ENCODE measurements around the gene ASIC2.

The ASIC2 gene

DNA sequence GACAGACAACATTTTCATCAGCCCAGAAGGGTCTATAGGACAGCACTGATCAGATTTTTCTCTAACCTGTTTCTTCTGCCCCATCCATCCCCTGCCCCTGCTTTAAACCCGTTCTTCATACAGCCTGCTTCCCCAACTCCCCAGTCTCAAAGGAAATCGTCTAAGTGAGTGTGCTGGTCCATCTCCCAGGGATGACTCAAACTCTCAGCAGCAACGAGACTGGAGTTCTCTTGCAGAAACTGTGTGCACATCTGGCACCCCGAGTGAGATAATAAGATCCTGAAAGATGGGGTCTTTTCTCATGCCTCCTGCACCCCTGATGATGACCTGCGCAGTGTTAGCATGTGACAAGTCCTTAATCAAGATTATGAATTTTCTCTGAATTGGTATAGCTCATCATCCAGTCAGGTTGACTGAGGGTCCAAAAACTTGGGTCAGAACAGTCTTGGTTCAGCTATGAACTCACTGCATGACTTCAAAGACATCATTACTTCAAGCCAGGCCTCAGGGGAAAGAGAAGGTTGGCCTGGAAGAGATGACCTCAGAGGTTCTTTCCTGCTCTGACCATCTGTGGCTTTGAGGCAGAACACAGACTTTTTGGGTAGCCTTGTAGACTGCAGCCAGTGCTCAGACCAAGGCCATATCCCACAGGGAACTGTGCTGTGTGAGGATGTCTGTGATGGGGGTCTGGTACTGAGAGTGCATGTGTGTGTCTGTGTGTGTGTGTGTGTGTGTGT, 183.6 kb downstream of the ASIC2 start:
- no peak overlapping the region for H3K27ac ChIP-seq
- TF ChIP-seq, protein P1, sequence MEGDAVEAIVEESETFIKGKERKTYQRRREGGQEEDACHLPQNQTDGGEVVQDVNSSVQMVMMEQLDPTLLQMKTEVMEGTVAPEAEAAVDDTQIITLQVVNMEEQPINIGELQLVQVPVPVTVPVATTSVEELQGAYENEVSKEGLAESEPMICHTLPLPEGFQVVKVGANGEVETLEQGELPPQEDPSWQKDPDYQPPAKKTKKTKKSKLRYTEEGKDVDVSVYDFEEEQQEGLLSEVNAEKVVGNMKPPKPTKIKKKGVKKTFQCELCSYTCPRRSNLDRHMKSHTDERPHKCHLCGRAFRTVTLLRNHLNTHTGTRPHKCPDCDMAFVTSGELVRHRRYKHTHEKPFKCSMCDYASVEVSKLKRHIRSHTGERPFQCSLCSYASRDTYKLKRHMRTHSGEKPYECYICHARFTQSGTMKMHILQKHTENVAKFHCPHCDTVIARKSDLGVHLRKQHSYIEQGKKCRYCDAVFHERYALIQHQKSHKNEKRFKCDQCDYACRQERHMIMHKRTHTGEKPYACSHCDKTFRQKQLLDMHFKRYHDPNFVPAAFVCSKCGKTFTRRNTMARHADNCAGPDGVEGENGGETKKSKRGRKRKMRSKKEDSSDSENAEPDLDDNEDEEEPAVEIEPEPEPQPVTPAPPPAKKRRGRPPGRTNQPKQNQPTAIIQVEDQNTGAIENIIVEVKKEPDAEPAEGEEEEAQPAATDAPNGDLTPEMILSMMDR (IDR thresholded peaks at IDR 0.05) = no peak
- TF ChIP-seq ZFX (IDR thresholded peaks at IDR 0.05; ENCODE audit: borderline replicate concordance) = no peak

DNA sequence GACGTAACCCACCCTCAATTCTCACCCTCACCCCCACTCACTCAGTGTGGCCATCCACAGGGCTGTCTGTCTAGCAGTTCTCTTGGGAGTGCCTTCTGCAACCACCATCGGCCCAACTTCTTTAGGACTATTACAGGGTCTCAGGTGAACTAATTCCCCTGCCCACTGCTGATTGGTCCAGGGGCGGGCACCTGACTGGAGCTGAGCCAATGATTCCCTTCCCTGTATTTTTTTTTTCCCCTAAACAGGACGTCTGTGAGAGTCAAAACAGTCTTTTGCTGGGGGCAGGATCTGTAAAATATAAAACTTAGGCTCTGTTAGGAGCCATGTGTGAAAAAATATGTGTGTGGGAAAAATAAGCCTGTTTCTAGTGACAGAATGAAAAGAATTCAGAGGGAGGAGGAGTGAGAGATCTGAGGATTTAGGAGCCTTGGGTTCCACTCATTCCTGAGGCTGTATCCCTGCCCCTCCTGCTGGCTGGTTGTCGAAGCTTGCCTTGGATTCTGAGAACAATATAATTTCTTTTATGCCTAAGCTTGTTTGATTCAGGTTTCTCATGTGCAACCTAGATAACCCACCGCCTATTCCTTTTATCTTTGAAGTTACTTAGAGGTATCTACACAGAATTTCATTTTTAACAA, 186.4 kb downstream of the ASIC2 start:
- TF ChIP-seq ZFX (IDR thresholded peaks at IDR 0.05; ENCODE audit: borderline replicate concordance) = no peak
- TF ChIP-seq, protein P1 (IDR thresholded peaks at IDR 0.05) = no peak
- no peak overlapping the region for H3K27ac ChIP-seq

DNA sequence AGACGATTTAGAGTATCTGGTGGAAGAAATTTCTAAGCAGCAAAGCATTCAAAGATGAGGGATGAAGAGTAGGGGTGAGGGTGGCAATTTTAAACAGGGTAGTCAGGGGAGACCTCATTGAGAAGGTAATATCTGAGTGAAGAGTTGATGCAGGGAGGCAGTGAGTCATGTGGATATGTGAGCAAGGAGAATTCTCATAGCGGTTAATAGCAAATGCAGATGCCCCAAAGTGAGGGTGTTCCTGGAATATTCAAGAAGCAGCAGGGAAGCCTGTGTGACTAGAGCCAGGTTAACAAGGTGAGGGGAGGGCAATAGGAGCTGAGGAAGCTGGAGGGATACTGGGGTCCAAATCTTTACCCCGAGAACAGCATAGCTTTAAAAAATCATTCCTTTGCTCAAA, 187.2 kb downstream of the ASIC2 start:
- no peak for TF ChIP-seq ZFX (IDR thresholded peaks at IDR 0.05; ENCODE audit: borderline replicate concordance)
- TF ChIP-seq, protein P1 (IDR thresholded peaks at IDR 0.05) = no peak
- no peak overlapping the region for H3K27ac ChIP-seq

DNA sequence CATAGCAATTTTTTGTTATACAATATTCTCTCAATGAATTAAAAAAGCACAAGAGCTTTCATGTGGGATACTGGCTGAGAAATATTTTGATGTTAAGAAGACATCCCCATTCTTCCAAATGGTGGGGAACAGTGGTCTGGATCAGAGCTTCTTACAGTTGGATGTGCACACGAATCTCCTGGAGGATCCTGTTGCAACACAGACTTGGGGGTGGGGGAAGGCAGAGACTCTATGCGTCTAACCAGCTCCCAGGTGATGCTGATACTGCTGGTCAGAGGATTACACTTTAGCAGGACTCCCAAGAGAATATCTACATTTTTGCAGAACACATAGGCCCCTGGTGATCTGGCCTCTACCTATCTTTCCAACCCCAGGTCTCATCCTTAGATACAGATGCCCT, 193.2 kb downstream of the ASIC2 start:
- TF ChIP-seq ZFX (IDR thresholded peaks at IDR 0.05; ENCODE audit: borderline replicate concordance) = no peak
- TF ChIP-seq, protein P1 (IDR thresholded peaks at IDR 0.05) = no peak
- H3K27ac ChIP-seq = no peak overlapping the region

DNA sequence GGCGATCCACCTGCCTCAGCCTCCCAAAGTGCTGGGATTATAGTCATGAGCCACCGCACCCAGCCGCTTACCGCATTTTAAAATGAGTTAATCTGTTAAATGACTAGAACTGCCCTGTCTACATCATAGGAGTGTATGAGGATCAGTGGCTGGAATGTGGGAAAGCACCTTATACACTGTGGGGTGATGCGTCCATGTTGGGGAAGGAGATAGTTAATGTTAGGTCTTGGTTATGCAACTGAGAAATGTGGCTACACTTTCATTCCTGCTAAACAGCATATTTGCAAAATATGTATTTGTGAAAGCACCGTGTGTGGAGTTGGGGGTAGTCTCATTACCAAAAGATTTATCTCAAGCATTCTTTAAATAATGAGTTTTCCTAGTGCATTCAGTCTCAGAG, 193.8 kb downstream of the ASIC2 start:
- TF ChIP-seq, protein P1 (IDR thresholded peaks at IDR 0.05) = no peak
- TF ChIP-seq ZFX (IDR thresholded peaks at IDR 0.05; ENCODE audit: borderline replicate concordance) = no peak
- no peak overlapping the region for H3K27ac ChIP-seq

DNA sequence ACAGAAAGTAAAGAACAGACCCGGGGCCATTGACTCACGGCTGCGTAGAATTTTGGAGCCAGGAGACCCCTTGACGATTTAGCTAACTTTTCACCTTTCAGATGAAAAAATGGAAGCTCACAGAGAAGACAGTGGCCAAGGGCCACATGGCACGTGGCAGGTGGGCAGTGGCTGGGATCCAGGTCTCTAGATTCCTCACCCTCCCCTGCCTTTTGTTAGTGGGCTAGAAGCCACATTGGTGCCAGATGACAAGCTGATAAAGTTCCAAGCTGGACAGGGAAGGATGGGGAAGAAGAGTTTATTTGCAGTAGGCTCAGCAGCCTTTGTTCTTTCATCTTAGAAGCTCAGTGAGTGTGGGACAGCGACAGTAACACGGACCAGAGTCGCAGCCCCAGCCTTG, 195.7 kb downstream of the ASIC2 start:
- TF ChIP-seq, protein P1 (IDR thresholded peaks at IDR 0.05) = no peak
- TF ChIP-seq ZFX (IDR thresholded peaks at IDR 0.05; ENCODE audit: borderline replicate concordance) = no peak
- no peak overlapping the region for H3K27ac ChIP-seq

DNA sequence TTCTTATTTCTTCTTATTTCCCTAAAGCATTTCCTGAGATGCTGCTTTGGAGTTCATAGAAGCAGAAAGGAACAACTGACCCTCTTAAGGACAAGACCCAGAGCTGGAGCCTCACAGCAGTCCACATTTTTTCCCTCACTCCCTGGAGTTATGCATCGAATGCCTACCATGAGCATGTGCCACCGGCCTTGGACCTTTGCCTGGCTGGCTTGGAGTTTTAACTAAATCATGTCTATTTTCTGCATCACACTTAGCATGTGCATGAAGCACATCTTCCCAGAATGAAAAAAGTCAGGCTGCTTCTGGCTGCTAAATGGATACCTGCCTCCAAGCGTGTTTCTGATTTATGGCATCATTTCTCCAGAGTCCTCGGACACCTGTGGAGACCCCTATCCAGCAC, 196.9 kb downstream of the ASIC2 start:
- H3K27ac ChIP-seq = no peak overlapping the region
- TF ChIP-seq, protein P1 (IDR thresholded peaks at IDR 0.05) = no peak
- no peak for TF ChIP-seq ZFX (IDR thresholded peaks at IDR 0.05; ENCODE audit: borderline replicate concordance)
